ENCODE data around the gene SYT6.

- TF ChIP-seq CTCF (conservative IDR thresholded peaks at IDR 0.05; ENCODE audit: low read depth, low read length), result no peak
- TF ChIP-seq EZH2 (IDR thresholded peaks at IDR 0.05; ENCODE audit: borderline replicate concordance, low read depth, low read length, poor library complexity, severe bottlenecking), result no peak
Observed at GRCh38 chr1:114116086-114116485, 37.6 kb downstream of the SYT6 start.
